ENCODE results near the gene STK4.

DNA sequence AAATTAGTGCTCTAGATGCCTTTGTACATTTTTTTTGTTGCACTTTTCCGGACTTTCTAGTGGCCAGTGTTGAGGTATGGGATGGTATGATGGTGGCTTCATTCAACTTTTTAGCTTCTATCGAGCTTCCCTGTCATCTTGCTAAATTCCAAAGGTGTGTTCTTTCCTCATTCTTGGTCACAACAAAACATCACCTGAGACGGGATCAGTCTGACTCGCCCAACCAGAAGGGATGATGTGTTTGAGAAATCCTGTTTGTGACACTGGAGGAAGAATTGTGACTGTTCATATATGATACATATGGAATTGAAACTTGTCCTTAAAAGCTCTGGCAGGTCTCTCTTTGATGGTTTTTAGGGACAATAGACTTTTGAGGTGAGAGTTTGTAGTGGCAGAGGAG is 100.8 kb downstream of the STK4 start:
- TF ChIP-seq POLR2AphosphoS5 (IDR thresholded peaks at IDR 0.05; ENCODE audit: low read depth, low read length) (no peak), TAF1 (IDR thresholded peaks at IDR 0.05; ENCODE audit: borderline replicate concordance, insufficient read depth, low read length) (no peak)
- TF ChIP-seq, protein P1, sequence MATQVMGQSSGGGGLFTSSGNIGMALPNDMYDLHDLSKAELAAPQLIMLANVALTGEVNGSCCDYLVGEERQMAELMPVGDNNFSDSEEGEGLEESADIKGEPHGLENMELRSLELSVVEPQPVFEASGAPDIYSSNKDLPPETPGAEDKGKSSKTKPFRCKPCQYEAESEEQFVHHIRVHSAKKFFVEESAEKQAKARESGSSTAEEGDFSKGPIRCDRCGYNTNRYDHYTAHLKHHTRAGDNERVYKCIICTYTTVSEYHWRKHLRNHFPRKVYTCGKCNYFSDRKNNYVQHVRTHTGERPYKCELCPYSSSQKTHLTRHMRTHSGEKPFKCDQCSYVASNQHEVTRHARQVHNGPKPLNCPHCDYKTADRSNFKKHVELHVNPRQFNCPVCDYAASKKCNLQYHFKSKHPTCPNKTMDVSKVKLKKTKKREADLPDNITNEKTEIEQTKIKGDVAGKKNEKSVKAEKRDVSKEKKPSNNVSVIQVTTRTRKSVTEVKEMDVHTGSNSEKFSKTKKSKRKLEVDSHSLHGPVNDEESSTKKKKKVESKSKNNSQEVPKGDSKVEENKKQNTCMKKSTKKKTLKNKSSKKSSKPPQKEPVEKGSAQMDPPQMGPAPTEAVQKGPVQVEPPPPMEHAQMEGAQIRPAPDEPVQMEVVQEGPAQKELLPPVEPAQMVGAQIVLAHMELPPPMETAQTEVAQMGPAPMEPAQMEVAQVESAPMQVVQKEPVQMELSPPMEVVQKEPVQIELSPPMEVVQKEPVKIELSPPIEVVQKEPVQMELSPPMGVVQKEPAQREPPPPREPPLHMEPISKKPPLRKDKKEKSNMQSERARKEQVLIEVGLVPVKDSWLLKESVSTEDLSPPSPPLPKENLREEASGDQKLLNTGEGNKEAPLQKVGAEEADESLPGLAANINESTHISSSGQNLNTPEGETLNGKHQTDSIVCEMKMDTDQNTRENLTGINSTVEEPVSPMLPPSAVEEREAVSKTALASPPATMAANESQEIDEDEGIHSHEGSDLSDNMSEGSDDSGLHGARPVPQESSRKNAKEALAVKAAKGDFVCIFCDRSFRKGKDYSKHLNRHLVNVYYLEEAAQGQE (IDR thresholded peaks at IDR 0.05; ENCODE audit: insufficient read depth in 1 of 2, low read depth in 2 of 2, low read length in 2 of 2), result no peak
